ENCODE results near the gene SYCP2.

SYCP2 gene

DNA sequence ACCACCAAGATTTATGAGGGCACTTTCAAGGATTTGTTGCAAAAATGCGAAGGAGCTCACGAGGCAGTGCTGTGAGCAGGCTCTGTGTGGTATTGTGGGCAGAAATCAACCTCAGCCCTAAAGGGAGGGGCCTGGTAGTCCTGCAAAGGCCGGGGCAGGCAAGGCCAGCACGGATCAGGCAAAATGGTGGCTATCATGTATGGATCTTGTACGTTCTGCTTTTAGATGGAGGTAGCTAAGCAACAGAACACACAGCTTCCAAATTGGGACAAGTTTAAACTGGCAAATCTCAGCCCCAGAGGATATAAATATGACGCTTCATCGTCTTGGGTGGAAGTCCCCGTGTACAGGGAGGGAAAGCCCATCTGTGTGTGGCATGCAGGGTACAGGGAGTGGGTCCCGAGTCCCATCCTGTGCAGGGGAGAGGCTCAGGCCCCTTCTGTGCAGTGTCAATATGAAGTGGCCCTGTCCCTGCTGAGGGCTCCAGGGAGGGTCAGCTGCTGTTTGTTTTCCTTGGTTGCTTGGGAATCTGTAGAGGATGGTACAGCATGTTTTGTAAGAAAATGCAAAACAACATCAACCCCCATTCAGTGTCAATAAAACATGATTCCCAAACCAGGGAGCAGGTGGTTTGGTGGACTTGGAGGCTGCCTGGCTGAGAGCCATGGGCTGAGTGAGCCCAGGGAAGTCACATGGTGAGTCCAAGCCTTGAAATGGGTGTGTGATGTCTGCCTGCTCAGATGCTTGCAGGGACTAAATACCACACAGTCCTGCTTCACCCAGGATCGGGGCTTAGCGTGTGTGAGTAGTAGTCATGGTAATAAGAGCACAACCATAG lies 113.0 kb downstream of the SYCP2 start:
- DNase-seq: no peak

DNA sequence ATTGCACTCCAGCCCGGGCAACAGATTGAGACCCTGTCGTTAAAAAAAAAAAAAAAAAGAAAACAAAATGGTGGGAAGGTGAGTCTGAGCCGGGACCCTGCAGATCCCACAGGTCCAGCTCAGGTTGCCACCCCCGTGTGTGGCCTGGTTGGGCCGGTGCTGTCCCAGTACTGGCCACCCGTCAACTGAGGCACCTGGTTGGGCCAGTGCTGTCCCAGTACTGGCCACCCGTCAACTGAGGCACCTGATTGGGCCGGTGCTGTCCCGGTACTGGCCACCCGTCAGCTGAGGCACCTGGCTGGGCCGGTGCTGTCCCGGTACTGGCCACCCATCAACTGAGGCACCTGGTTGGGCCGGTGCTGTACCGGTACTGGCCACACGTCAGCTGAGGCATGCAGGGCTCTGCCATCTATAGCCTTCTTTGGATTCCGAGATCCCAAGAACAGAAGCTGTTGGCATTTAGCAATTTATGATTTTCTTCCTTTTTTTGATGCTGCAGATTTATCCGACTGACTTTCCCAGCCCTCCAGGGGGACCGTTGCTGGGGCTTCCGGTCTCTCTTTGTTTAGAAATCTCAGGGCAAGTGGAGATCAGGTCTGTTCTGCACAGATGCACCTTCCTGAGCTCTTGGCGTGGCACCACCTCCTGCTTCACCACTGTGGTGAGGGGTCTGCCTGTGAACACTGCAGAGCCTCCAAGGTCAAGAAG lies 113.8 kb downstream of the SYCP2 start:
- no peak for DNase-seq

DNA sequence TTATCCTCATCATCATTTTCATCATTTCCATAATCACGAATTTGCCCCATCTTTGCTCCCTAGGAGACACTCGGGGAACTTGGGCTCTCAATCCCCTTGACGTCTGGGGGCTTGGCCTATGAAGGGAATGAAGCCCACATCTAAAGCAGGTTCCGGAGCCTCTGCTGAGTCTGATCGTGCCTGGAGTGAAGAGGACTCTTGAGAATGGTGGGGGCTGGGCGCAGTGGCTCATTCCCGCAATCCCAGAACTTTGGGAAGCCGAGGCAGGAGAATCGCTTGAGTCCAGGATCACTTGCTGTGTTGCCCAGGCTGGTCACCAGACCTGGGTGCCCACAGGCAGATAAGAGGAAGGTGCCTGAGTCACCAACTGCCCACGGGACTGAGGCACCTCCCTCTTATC lies 114.5 kb downstream of the SYCP2 start:
- DNase-seq: no peak

GRCh38 chr20:59817846-59818615 lies 115.4 kb downstream of the SYCP2 start:
- DNase-seq: no peak

- no peak for DNase-seq
Observed at GRCh38 chr20:59817406-59817805, 116.0 kb downstream of the SYCP2 start.

DNA sequence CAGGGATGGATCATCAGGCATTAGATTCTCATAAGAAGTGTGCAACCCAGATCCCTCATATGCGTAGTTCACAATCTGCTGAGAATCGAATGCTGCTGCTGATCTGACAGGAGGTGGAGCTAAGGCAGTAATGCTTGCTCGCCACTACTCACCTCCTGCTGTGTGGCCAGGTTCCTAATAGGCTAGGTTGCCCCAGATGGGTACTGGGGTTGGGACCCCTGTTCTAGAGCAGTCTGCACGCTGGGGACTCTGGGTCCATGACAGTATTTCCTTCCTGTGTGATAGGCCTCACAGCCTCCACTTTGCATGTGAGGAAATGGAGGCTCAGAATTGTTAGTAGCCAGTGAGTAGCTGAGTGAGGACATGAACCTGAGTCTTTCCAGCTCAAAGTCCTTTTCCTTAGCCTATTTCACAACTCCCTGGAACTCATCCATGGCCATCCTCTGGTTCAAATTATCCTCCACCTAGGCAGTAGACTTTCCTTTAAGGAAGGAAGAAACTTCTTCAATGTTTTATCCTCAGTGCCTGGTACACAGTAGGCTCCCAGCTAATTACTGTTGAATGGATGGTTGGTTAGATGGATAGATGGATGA lies 117.2 kb downstream of the SYCP2 start:
- no peak for DNase-seq

DNA sequence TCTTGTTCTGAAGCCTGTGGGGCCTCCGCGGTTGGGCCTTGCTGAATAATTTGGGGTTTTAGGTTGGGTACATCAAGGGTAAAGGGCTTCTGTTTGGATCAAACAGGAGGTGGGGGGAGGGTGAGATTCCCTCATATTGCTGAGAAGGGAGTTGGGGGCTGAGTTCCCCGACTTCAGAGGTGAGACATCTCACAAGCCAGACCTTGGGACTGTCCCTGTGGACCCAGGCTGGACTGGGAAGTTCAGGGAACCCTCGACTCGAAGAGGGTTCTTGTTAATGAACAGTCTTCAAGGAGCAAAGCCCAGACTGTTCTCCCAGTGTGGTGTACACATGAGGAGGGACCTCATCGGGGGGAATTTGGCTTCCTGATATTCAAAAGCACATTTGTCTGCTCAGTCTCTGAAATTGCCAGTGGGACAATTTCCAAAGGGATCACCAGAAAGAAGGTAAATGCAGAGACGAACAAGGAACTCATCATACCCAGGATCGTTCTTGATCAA lies 118.5 kb downstream of the SYCP2 start:
- DNase-seq: no peak

DNA sequence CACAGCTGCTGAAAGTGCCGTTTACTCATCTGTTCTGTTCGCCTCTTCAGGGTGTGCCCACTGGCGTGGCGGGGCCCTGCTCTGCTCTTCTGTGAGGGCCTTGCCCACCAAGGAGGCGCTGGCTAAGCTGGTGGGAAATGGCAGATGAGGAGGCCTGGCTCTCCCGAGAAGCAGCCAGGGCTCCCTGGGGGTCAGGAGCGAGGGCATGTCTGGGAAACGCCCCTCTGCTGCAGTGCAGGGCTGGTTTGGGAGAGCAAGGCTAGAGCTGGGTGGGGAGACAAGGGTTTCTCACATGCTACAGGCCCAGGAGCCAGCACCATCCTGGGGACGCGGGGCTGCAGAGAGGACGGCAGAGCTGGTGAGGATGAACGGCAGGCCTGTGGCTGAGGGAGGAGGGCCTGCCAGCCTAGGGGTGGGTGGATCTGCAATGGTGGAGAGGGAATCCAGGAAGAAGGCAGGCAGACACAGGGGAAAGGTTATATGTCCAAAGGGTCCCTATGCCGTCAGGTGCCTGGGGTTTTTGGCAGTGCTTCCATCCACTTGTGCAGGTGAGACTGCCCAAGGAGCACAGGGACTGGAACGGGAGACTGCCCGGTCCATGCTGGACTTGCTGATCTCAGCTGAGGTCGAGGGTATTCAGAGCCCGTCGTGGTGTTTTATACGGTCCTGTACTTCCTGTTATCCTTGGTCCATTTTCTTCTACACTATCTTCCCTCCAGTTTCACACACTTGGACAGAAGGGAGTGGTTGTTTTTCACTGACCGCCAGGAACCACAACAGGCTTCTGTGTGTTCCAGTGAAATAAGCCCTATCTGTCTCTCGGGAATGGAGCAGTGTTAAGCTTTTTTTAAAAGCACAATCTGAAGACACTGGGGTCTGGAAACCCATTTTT lies 119.2 kb downstream of the SYCP2 start:
- no peak for DNase-seq
